ENCODE measurements around the gene COL17A1. TPM values are rescaled to one million over a fixed set of nuclear protein-coding genes. Genes with fewer than 3 reads are reported as not detected.

The COL17A1 gene
- total RNA-seq, 2 donors from 2014 or later: 19.1 to 47.6 TPM

GRCh38 chr10:104090611-104091010 lies 4.9 kb upstream of the COL17A1 start:
- H3K4me3 ChIP-seq: no peak overlapping the region
- no peaks in the 10 kb centered on the region for H3K9me3 ChIP-seq
- 82% methylated on average over 2 of the region's 2 CpGs for WGBS
- no peak for DNase-seq (ENCODE audit: low spot score)
- TF ChIP-seq CTCF (IDR thresholded peaks at IDR 0.05) (no peak), POLR2AphosphoS5 (IDR thresholded peaks at IDR 0.05) (no peak), POLR2A (IDR thresholded peaks at IDR 0.05) (no peak)
- H3K4me1 ChIP-seq (replicated peaks): no peaks in the 10 kb centered on the region
- H3K36me3 ChIP-seq: no peaks in the 10 kb centered on the region
- H3K27ac ChIP-seq: no peak overlapping the region
- no peaks in the 10 kb centered on the region for H3K27me3 ChIP-seq (replicated peaks; ENCODE audit: insufficient read depth)
- intact Hi-C loops (cut with DNase I): no loop called here

- intact Hi-C loops (cut with DNase I): no loop called here
- WGBS: 78% methylated on average over 3 of the region's 3 CpGs
- no peak overlapping the region for H3K27ac ChIP-seq
- no peak for TF ChIP-seq POLR2A (IDR thresholded peaks at IDR 0.05)
- no peak for TF ChIP-seq POLR2AphosphoS5 (IDR thresholded peaks at IDR 0.05)
- no peak for TF ChIP-seq CTCF (IDR thresholded peaks at IDR 0.05)
- H3K36me3 ChIP-seq: no peaks in the 10 kb centered on the region
- no peak for DNase-seq (ENCODE audit: low spot score)
- no peak overlapping the region for H3K4me3 ChIP-seq
- H3K9me3 ChIP-seq: no peaks in the 10 kb centered on the region
- H3K27me3 ChIP-seq (replicated peaks; ENCODE audit: insufficient read depth): no peaks in the 10 kb centered on the region
- no peaks in the 10 kb centered on the region for H3K4me1 ChIP-seq (replicated peaks)
These were observed 3.9 kb upstream of the COL17A1 start for GRCh38 chr10:104089621-104090020.

GRCh38 chr10:104088239-104088638 lies 2.6 kb upstream of the COL17A1 start:
- no peak for TF ChIP-seq POLR2AphosphoS5 (IDR thresholded peaks at IDR 0.05)
- TF ChIP-seq POLR2A (IDR thresholded peaks at IDR 0.05): no peak
- no peak for TF ChIP-seq CTCF (IDR thresholded peaks at IDR 0.05)
- Histone ChIP-seq H3K27me3 (replicated peaks; ENCODE audit: insufficient read depth) (no peaks in the 10 kb centered on the region), H3K4me3 (no peak overlapping the region), H3K27ac (no peak overlapping the region), H3K9me3 (no peaks in the 10 kb centered on the region), H3K36me3 (no peaks in the 10 kb centered on the region), H3K4me1 (replicated peaks) (no peaks in the 10 kb centered on the region)
- no peak for DNase-seq (ENCODE audit: low spot score)
- intact Hi-C loops (cut with DNase I): no loop called here
- 94% methylated on average over 5 of the region's 5 CpGs for WGBS

- WGBS: 50% methylated on average over 5 of the region's 5 CpGs
- Histone ChIP-seq H3K27ac (peak overlapping the region in 1 of 2 donors; percentile 16), H3K9me3 (no peaks in the 10 kb centered on the region), H3K36me3 (no peaks in the 10 kb centered on the region), H3K4me1 (replicated peaks) (no peaks in the 10 kb centered on the region), H3K27me3 (replicated peaks; ENCODE audit: insufficient read depth) (no peaks in the 10 kb centered on the region), H3K4me3 (no peak overlapping the region)
- TF ChIP-seq POLR2A (IDR thresholded peaks at IDR 0.05) (no peak), CTCF (IDR thresholded peaks at IDR 0.05) (no peak), POLR2AphosphoS5 (IDR thresholded peaks at IDR 0.05) (no peak)
- intact Hi-C loops (cut with DNase I): no loop called here
- DNase-seq (ENCODE audit: low spot score): no peak
These were observed 1.1 kb downstream of the COL17A1 start for GRCh38 chr10:104084482-104085142.

- Histone ChIP-seq H3K4me3 (no peak overlapping the region), H3K9me3 (no peaks in the 10 kb centered on the region), H3K36me3 (no peaks in the 10 kb centered on the region), H3K4me1 (replicated peaks) (no peaks in the 10 kb centered on the region), H3K27ac (no peak overlapping the region), H3K27me3 (replicated peaks; ENCODE audit: insufficient read depth) (no peaks in the 10 kb centered on the region)
- intact Hi-C loops (cut with DNase I): no loop called here
- 34% methylated on average over 5 of the region's 5 CpGs for WGBS
- no peak for TF ChIP-seq POLR2A (IDR thresholded peaks at IDR 0.05)
- no peak for TF ChIP-seq POLR2AphosphoS5 (IDR thresholded peaks at IDR 0.05)
- TF ChIP-seq CTCF (IDR thresholded peaks at IDR 0.05): no peak
- DNase-seq (ENCODE audit: low spot score): no peak
These were observed 3.7 kb downstream of the COL17A1 start for GRCh38 chr10:104081998-104082397.
